RCC 7860 (cell line): ENCODE results near the gene PCDHGA8.
"Not testable (repeated sequence)": the region's sequence is repeated elsewhere in the genome, so short reads cannot be mapped to it uniquely, and the experiment has no call there.

Experiments
- DNase-seq: peaks from one replicate; pipeline ENCODE4 v3.0.0-alpha.2; 2015; ENCODE audit warnings: low spot score
- FAIRE-seq: peaks from 2 replicates; lab custom pipeline; 2012; peaks lifted over from hg19 to GRCh38; lab: Jason Lieb, UNC

Gene PCDHGA8

GRCh38 chr5:141392429-141393198 is at the start of gene PCDHGA8:
Gene PCDHGA8, plus strand, starts transcription at chr5:141392633. Its CDS starts 181 bp downstream, at chr5:141392814.
- no peak for DNase-seq
- no peak for FAIRE-seq

- FAIRE-seq (no peak), DNase-seq (no peak)
Observed at GRCh38 chr5:141342773-141343172, 49.7 kb upstream of the PCDHGA8 start.

- DNase-seq = no peak
- FAIRE-seq = no peak
Observed at GRCh38 chr5:141343242-141343952, 49.0 kb upstream of the PCDHGA8 start, which contains the start of gene PCDHGA3. Gene PCDHGA3, plus strand, starts transcription at chr5:141343829. Its CDS starts 205 bp downstream, at chr5:141344034.

DNA sequence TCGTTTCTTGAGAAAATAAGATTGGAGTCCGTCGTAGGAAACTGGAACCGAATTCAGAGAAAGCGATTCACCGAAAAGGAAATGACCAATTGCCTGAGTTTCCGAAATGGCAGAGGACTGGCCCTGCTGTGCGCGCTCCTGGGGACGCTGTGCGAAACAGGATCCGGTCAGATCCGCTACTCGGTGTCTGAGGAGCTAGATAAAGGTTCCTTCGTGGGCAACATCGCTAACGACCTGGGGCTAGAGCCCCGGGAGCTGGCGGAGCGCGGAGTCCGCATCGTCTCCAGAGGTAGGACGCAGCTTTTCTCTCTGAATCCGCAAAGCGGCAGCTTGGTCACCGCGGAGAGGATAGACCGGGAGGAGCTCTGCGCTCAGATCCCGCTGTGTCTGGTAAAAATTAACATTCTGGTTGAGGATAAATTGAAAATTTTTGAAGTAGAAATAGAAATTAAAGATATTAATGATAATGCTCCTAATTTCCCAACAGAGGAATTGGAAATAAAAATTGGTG is 48.4 kb upstream of the PCDHGA8 start:
- DNase-seq (no peak), FAIRE-seq (no peak)

DNA sequence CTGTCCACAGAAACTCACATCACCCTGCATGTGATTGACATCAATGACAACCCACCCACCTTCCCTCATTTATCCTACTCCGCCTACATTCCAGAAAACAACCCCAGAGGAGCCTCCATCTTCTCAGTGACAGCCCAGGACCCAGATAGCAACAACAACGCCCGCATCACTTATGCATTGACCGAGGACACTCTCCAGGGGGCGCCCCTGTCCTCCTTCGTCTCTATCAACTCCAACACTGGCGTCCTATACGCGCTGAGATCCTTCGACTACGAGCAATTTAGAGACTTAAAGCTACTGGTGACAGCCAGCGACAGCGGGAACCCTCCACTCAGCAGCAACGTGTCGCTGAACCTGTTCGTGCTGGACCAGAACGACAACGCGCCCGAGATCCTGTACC is 47.1 kb upstream of the PCDHGA8 start:
- DNase-seq (no peak), FAIRE-seq (no peak)

- not testable (repeated sequence) for DNase-seq, FAIRE-seq
Observed at GRCh38 chr5:141346017-141346416, 46.4 kb upstream of the PCDHGA8 start.

GRCh38 chr5:141349917-141350619 is 42.4 kb upstream of the PCDHGA8 start, which contains the start of gene PCDHGB1:
Gene PCDHGB1, plus strand, starts transcription at chr5:141350099. Its CDS starts 162 bp downstream, at chr5:141350261.
- DNase-seq = no peak

GRCh38 chr5:141351591-141351990 is 40.8 kb upstream of the PCDHGA8 start:
- no peak for DNase-seq
- FAIRE-seq = no peak

More at GRCh38 chr5:141349917-141350619, 42.4 kb upstream of the PCDHGA8 start, which contains the start of gene PCDHGB1:
- no peak for FAIRE-seq

DNA sequence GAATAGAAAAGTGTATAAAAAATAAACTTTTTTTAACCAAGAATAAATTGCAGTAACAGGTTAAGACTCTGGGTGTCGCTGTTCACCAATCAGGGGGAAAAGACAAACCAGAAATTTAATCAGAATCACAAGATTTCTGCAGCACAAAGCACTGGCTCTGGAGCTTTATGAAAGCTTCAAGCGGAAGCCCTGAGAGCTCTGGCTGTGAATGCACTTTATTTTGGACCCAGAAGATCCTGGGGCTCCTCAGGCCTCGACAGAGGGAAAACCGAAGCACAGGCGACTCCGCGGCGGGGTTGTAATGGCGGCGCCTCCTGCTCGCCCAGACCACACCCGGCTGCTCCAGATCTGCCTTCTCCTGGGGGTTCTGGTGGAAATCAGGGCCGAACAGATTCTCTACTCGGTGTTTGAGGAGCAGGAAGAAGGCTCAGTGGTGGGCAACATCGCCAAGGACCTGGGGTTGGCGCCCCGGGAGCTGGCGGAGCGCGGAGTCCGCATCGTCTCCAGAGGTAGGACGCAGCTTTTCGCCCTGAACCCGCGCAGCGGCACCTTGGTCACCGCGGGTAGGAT is 37.4 kb upstream of the PCDHGA8 start, which contains the start of gene PCDHGA4:
Gene PCDHGA4 (plus strand): TSS at position 122 of the 570 bp plus-strand sequence. CDS start 87 bp downstream, at position 209.
- DNase-seq (no peak), FAIRE-seq (no peak)

- DNase-seq = no peak
Observed at GRCh38 chr5:141355641-141356040, 36.8 kb upstream of the PCDHGA8 start.

DNA sequence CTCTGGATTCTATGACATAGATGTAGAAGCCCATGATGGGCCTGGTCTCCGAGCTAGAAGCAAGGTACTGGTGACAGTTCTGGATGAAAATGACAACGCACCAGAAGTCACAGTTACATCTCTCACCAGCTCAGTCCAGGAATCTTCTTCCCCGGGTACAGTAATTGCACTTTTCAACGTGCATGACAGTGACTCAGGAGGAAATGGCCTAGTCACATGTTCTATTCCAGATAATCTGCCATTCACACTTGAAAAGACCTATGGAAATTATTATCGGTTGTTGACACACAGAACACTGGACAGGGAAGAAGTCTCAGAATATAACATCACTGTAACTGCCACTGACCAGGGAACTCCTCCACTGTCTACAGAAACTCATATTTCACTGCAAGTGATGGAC is 36.3 kb upstream of the PCDHGA8 start:
- FAIRE-seq = no peak
- no peak for DNase-seq

More at GRCh38 chr5:141355641-141356040, 36.8 kb upstream of the PCDHGA8 start:
- FAIRE-seq = no peak

- FAIRE-seq = no peak
- DNase-seq = no peak
Observed at GRCh38 chr5:141356950-141357349, 35.5 kb upstream of the PCDHGA8 start.

DNA sequence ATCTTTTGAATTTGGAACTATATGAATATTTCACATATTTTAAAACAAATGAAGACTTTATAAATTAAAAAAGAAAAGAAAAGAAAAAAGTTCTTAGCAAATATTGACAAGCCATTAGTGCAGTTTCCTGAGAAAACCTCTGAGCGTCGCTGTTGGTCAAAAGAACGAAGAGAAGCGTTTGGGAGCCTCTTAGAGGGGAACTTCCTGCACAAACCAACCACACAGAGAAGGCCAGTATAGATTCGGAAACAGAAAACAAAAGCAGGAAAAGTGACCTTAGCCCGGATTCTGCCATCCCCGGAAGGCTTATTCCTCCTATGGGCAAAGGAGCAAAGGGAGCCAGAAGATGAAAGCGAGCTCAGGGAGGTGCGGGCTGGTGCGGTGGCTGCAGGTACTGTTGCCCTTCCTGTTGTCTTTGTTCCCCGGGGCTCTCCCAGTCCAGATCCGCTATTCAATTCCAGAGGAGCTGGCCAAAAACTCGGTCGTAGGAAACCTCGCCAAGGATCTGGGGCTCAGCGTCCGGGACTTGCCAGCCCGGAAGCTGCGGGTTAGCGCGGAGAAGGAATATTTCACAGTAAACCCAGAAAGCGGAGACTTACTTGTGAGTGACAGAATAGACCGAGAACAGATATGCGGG is 32.5 kb upstream of the PCDHGA8 start, which contains the start of gene PCDHGB2:
Gene PCDHGB2 (plus strand): TSS at position 205 of the 637 bp plus-strand sequence. CDS start 142 bp downstream, at position 347.
- peak; percentile 2 for FAIRE-seq
- no peak for DNase-seq

GRCh38 chr5:141360685-141361084 is 31.7 kb upstream of the PCDHGA8 start:
- FAIRE-seq = no peak
- no peak for DNase-seq

DNA sequence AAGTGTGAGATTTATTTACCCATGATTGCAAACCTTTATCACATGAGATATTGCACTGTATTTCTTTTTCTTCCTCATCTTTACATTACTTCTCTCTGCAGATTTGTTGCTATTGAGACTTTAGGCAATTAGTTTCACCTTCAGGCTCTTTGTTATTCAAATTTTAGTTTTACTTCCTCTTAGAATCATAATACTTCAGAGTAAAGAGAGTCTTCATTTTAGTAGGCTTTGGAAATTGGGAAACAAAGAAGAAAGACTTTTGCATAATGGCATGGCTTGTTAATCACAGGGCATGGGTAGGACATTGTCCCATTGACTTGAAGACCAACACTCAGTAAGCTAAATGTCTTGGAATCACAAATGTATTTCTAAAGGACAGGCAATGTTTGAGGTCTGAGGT is 29.7 kb upstream of the PCDHGA8 start:
- FAIRE-seq (no peak), DNase-seq (no peak)

DNA sequence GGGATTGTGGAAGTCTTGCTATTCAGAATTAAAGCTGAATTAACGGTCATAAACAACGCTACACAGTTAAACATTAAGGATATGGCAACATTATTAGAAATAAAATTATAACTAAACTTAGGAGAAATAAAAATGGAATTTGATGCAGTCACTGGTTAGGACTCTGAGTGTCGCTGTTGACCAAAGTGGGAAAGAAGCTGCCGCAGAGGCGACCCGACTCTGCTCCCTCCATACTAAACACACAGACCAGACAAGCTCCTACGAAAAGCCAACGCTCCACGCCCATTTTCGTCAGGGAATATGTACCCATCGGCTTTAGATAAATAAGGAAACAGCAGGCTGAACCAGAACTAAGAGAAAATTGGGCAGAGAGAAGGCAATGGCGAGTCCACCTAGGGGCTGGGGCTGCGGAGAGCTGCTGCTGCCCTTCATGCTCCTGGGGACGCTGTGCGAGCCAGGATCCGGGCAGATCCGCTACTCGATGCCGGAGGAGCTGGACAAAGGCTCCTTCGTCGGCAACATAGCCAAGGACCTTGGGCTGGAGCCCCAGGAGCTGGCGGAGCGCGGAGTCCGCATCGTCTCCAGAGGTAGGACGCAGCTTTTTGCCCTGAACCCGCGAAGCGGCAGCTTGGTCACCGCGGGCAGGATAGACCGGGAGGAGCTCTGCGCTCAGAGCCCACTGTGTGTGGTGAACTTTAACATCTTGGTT is 28.3 kb upstream of the PCDHGA8 start, which contains the start of gene PCDHGA5:
Gene PCDHGA5 (plus strand): TSS at position 211 of the 709 bp plus-strand sequence. CDS start 169 bp downstream, at position 380.
- DNase-seq (no peak), FAIRE-seq (no peak)

DNA sequence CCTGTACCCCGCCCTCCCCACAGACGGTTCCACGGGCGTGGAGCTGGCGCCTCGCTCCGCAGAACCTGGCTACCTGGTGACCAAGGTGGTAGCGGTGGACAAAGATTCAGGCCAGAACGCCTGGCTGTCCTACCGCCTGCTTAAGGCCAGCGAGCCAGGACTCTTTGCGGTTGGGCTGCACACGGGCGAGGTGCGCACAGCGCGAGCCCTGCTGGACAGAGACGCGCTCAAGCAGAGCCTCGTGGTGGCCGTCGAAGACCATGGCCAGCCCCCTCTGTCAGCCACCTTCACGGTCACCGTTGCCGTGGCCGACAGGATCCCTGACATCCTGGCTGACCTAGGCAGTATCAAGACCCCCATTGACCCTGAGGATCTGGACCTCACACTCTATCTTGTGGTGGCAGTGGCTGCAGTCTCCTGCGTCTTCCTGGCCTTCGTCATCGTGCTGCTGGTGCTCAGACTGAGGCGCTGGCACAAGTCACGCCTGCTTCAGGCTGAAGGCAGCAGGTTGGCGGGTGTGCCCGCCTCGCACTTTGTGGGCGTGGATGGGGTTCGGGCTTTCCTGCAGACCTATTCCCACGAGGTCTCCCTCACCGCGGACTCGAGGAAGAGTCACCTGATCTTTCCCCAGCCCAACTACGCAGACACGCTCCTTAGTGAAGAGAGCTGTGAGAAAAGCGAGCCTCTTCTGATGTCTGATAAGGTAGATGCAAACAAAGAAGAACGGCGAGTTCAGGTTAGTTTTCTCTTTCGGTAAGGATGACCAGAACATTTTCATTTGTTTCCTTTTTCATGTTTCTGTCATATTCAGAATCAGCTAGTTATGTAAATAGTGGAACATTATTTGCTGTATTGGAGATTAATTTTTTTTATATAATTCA is 26.2 kb upstream of the PCDHGA8 start:
- FAIRE-seq = no peak
- no peak for DNase-seq
